A673 (cell line): ENCODE results near the gene COL5A1. TPM values are rescaled to one million over a fixed set of nuclear protein-coding genes. Genes with fewer than 3 reads are reported as not detected.

ENCODE experiments used
- BruUV-seq: library from RNA; stranded (reverse); fragments of 400-500 nt; replicated peaks from 2 replicates; lab custom pipeline; 2021; lab: Mats Ljungman, UMichigan
- CTCF ChIA-PET: fragments of 300-600 bp; sonication (Branson Sonifier 250); formaldehyde crosslinking; loops from one replicate; lab custom pipeline; 2022; ENCODE audit warnings: antibody characterized with exemption; lab: Charles Lee
- POLR2A ChIA-PET: fragments of 300-600 bp; sonication (Branson Sonifier 250); formaldehyde crosslinking; loops from one replicate; lab custom pipeline; 2022; ENCODE audit warnings: antibody characterized with exemption; ENCODE audit not compliant: low non-redundant PET; lab: Charles Lee
- DNase-seq: peaks from one replicate; pipeline ENCODE4 v3.0.0-alpha.2; 2015; ENCODE audit warnings: low spot score
- H3K27ac ChIP-seq: fragments of 200-600 bp; sonication (generic); 2 replicates; pipeline ENCODE4 v1.5.1; 2016; ENCODE audit warnings: mixed run types, low read depth, mild to moderate bottlenecking, mixed read lengths, antibody characterized with exemption, low read length; ENCODE audit not compliant: poor library complexity, severe bottlenecking
- H3K27me3 ChIP-seq: fragments of 200-600 bp; sonication (generic); replicated peaks from 2 replicates; pipeline ENCODE4 v1.6.1; 2017; ENCODE audit warnings: mixed run types, low read depth, mild to moderate bottlenecking, mixed read lengths, antibody characterized with exemption, low read length; ENCODE audit not compliant: insufficient read depth, poor library complexity
- H3K36me3 ChIP-seq: fragments of 200-600 bp; sonication (generic); 2 replicates; pipeline ENCODE4 v1.6.1; 2016; ENCODE audit warnings: mixed run types, mild to moderate bottlenecking, mixed read lengths, antibody characterized with exemption, low read length; ENCODE audit not compliant: insufficient read depth, poor library complexity, severe bottlenecking
- H3K4me1 ChIP-seq: fragments of 200-600 bp; sonication (generic); 2 replicates; pipeline ENCODE4 v1.6.1; 2017; ENCODE audit warnings: mixed run types, mild to moderate bottlenecking, mixed read lengths, antibody characterized with exemption, low read length; ENCODE audit not compliant: insufficient read depth, poor library complexity, severe bottlenecking
- H3K4me3 ChIP-seq: fragments of 200-600 bp; sonication (generic); 2 replicates; pipeline ENCODE4 v1.5.1; 2016; ENCODE audit warnings: low read depth, mixed run types, mild to moderate bottlenecking, mixed read lengths, low read length; ENCODE audit not compliant: poor library complexity, severe bottlenecking
- H3K9me3 ChIP-seq: fragments of 200-600 bp; sonication (generic); 2 replicates; pipeline ENCODE4 v1.6.1; 2016; ENCODE audit warnings: mixed run types, low read depth, mild to moderate bottlenecking, mixed read lengths, antibody characterized with exemption, low read length; ENCODE audit not compliant: poor library complexity, severe bottlenecking
- CTCF ChIP-seq: fragments of 300-800, 200-600 bp; sonication (generic); conservative IDR thresholded peaks from 2 replicates; pipeline ENCODE4 v1.5.1; 2017; ENCODE audit warnings: low read depth, mild to moderate bottlenecking, antibody characterized with exemption, low read length, moderate library complexity, mixed read lengths
- EZH2 ChIP-seq: fragments of 200-600 bp; sonication (generic); IDR thresholded peaks from 2 replicates; pipeline ENCODE4 v1.6.1; 2017; ENCODE audit warnings: borderline replicate concordance, low read depth, mild to moderate bottlenecking, mixed read lengths, antibody characterized with exemption, low read length; ENCODE audit not compliant: poor library complexity, severe bottlenecking
- intact Hi-C: fragments of 100-400 bp; cut with micrococcal nuclease; formaldehyde crosslinking; loops from one replicate; pipeline ENCODE4 v1.10.0; 2022; ENCODE audit not compliant: unreplicated experiment
- total RNA-seq: library from RNA; stranded (reverse); gene quantifications from 2 replicates; pipeline ENCODE4 v1.2.3, GENCODE V29; 2021

COL5A1 gene
- total RNA-seq, 1 experiment from 2014 or later, result 33.6 TPM

- Histone ChIP-seq H3K9me3 (no peaks in the 10 kb centered on the region), H3K27ac (no peak overlapping the region), H3K27me3 (no peaks in the 10 kb centered on the region), H3K4me3 (no peak overlapping the region), H3K4me1 (no peaks in the 10 kb centered on the region), H3K36me3 (no peaks in the 10 kb centered on the region)
- TF ChIP-seq EZH2 (no peak), CTCF (no peak)
- CTCF ChIA-PET, result no interaction called here
- peak; percentile 8 for DNase-seq
- POLR2A ChIA-PET, result no interaction called here
- intact Hi-C loops, result no loop called here
- no TSS peak for BruUV-seq
Measured at GRCh38 chr9:134858051-134858841, 216.6 kb downstream of the COL5A1 start.

DNA sequence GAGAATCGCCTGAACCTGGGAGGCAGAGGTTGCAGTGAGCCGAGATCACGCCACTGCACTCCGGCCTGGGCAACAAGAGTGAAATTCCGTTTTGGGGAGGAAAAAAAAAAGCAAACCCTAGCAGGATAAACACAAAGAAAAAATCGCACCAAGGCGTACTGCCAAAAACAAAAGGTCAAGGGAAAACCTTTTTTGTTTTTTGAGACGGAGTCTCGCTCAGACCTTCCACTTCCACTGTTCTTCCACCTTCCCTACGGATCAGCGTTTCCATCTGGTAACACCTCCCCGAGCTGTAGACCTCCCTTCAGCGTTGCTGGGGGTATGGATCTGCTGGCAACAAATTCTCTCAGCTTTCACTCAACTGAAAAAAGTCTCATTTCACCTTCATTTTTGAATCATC is 218.9 kb downstream of the COL5A1 start:
- TF ChIP-seq EZH2, result no peak
- TF ChIP-seq CTCF, result no peak
- Histone ChIP-seq H3K36me3 (no peaks in the 10 kb centered on the region), H3K27me3 (no peaks in the 10 kb centered on the region), H3K4me1 (no peaks in the 10 kb centered on the region), H3K4me3 (no peak overlapping the region), H3K9me3 (no peaks in the 10 kb centered on the region), H3K27ac (no peak overlapping the region)
- intact Hi-C loops, result no loop called here
- ChIA-PET CTCF (no interaction called here), POLR2A (no interaction called here)
- DNase-seq, result no peak
- no TSS peak for BruUV-seq

- POLR2A ChIA-PET, result no interaction called here
- H3K27me3 ChIP-seq, result no peaks in the 10 kb centered on the region
- H3K4me1 ChIP-seq, result no peaks in the 10 kb centered on the region
- H3K4me3 ChIP-seq, result no peak overlapping the region
- H3K9me3 ChIP-seq, result no peaks in the 10 kb centered on the region
- no peak for TF ChIP-seq EZH2
- H3K27ac ChIP-seq, result no peak overlapping the region
- BruUV-seq, result no TSS peak
- intact Hi-C loops, result no loop called here
- CTCF ChIA-PET, result no interaction called here
- DNase-seq, result no peak
- no peaks in the 10 kb centered on the region for H3K36me3 ChIP-seq
Measured at GRCh38 chr9:134861595-134862334, 220.2 kb downstream of the COL5A1 start.
